Raji (cell line): ENCODE results near the gene C10orf143.

Experiments used
- POLR2A ChIP-seq: IDR thresholded peaks from 2 replicates; pipeline ENCODE4 v1.6.1; 2011; ENCODE audit warnings: low read depth, low read length, control low read depth; ENCODE audit not compliant: insufficient read depth

The C10orf143 gene

GRCh38 chr10:130110246-130111112 is at the start of gene C10orf143:
Gene C10orf143, minus strand, starts transcription at chr10:130110830. Its CDS starts 58 bp downstream, at chr10:130110772.
- peak; percentile 96 for TF ChIP-seq POLR2A

- no peak for TF ChIP-seq POLR2A
These were observed 48.7 kb upstream of the C10orf143 start for GRCh38 chr10:130159192-130159794.

- TF ChIP-seq POLR2A, result no peak
These were observed 35.4 kb upstream of the C10orf143 start for GRCh38 chr10:130146042-130146441.

GRCh38 chr10:130141878-130142277 is 31.2 kb upstream of the C10orf143 start:
- 0 out of 2 replicates have a peak, but pooled peaks have one; percentile 29 for TF ChIP-seq POLR2A

- TF ChIP-seq POLR2A, result no peak
These were observed 30.8 kb upstream of the C10orf143 start for GRCh38 chr10:130141460-130141859.

GRCh38 chr10:130141038-130141437 is 30.4 kb upstream of the C10orf143 start:
- no peak for TF ChIP-seq POLR2A

- no peak for TF ChIP-seq POLR2A
These were observed 29.8 kb upstream of the C10orf143 start for GRCh38 chr10:130140425-130140824.

GRCh38 chr10:130138479-130138866 is 27.8 kb upstream of the C10orf143 start:
- no peak for TF ChIP-seq POLR2A

GRCh38 chr10:130137659-130138478 is 27.2 kb upstream of the C10orf143 start:
- no peak for TF ChIP-seq POLR2A

- TF ChIP-seq POLR2A, result no peak
These were observed 26.4 kb upstream of the C10orf143 start for GRCh38 chr10:130137090-130137448.

GRCh38 chr10:130136226-130137089 is 25.8 kb upstream of the C10orf143 start, which contains the start of gene GLRX3:
Gene GLRX3, plus strand, starts transcription at chr10:130136391. Its CDS starts 30 bp downstream, at chr10:130136421.
- TF ChIP-seq POLR2A, result peak; percentile 77

- TF ChIP-seq POLR2A, result no peak
These were observed 25.1 kb upstream of the C10orf143 start for GRCh38 chr10:130135676-130136225.

- TF ChIP-seq POLR2A, result no peak
These were observed 18.3 kb upstream of the C10orf143 start for GRCh38 chr10:130128922-130129321.
